HG03460 (cell line): ENCODE data around the gene AP1B1.

Experiments
- ATAC-seq: cut with Tn5 transposase; IDR thresholded peaks from one replicate; pipeline ENCODE4 v1.9.1; 2021; ENCODE audit not compliant: unreplicated experiment

AP1B1 gene

DNA sequence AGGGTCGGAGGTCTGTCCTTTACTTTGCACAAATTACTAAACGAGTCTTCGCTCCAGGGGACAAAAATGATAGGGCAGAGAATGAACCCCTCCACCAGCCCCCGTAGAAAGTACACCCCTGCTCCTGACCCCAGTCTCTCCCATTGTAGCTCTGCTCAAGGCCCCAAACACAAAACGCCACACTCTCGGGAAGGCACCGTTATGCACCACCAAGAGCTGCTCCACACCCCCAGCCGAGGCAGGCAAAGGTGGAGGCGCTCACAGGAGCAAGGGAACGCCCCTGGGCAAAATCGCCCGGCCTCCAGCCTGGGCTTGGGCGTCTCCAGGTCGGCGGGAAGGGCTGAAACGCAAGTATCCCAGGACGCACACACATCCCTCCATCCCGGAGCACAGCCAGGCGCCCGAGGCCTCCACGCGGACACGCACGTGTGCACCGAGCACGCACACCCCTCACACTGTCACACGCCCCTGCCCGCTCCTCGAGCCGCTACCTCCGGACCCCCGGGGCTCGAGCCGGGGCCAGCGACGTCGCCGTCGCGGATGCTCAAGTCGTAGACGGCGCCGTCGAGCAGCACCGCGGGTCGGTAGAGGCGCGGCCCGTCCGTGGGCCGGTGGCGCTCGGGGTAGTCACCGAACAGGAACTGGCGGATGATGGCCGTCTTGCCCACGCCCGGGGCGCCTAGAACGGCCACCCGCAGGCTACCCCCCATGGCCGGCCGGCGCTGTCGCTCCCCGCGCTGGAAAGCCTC is 73.7 kb downstream of the AP1B1 start:
- no peak for ATAC-seq

DNA sequence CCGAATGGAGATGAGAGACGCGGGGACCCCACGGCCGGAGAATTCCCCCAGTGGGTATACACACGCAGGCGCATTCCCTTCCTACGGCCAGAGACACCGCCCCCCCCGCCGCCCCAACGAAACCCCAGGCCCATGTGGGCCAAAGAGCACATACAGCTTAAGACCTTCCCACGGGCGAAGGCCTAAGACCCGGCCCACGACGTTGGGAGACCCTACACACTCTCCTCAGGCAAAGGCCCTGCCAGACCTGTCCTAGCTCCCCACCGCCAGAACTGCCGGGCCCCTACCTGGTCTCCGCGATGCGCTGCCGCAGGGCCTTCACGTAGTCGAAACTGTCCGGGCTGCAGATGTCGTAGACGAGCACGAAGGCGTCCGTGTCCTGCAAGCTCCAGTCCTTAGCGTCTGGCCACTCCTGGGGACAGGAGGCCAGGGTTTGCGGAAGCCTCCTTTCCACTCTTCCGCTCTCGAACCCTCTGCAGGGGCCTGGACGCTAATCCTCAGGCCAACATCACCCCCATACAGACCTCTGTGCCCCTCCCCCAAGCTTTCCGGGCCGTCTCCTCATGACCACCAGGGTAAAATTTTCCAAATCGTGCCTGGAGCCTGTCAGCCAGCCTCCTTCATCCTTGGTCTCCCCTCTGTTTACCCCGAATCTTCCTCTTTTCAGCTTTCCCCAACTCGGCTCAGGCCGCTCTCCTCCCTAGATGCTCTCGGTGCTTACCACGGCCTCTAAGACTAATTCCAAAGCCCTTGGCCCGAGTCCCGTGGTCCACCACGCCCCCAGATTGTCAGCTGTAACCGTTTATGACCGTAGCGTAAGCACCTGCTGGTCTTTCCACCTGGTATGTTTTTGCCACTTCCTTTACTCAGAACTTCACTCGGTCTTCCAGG is 74.5 kb downstream of the AP1B1 start:
- ATAC-seq = no peak

DNA sequence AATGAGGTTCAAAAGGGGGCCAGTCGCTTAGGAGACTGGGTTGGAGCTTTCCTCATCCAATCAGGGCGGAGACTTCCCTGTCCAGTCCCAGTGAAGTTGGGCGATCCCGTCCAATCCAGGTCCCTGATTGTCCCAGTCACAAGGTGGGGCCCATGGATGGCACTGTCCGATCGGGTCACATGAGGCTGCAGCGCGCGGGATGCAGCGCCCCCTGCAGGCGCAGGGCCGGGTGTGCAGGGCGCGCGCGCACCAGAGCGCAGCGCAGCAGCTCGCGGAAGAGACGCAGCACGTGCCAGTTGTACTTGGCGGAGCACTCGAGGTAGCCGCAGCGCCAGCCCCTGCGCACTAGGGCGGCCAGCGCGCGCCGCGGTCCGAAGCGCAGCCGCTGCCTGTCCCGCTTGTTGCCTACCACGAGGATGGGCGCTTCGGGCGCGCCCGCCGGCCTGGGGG is 75.2 kb downstream of the AP1B1 start:
- no peak for ATAC-seq

DNA sequence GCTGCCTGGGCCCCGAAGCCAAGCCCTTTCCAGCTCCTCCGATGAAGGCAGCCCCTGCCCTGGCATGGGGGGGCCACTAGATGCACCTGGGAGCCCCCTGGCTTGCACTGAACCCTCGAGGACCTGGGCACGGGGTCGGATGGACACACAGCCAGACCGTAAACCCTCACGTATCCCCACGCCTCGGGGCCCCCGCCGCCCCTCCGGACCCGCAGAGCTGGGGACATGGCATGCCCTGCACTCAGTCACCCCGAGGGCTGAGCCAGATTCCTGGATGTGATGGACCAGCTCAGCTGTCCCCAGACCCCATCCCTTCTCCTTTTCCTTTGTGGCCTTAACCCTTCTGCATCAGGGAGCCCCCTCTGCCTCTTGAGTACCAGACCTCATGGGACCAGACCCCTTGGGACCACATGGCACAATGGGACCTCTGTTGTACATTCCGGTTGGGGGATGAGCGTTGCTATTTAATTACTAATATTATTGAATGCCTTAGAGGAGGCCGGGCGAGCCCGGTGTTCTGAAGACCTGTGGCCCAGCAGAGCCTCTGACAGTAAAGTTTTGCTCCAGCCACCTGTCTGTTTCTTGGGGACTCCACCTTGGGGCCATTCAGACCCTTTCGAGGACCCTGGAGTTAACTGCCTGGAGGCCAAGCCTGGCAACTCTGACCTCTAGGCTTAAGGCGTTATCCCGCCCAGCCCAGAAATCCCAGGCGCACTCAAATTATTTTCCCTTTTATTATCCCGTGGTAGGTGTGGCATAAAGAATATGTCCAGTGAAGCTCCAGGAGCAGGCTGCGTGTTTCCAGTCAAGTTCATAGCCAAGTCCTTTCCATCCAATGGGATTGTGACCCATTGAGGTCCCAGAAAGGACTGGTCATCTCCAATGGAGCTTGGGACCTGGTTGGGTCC is 75.9 kb downstream of the AP1B1 start:
- ATAC-seq = no peak

DNA sequence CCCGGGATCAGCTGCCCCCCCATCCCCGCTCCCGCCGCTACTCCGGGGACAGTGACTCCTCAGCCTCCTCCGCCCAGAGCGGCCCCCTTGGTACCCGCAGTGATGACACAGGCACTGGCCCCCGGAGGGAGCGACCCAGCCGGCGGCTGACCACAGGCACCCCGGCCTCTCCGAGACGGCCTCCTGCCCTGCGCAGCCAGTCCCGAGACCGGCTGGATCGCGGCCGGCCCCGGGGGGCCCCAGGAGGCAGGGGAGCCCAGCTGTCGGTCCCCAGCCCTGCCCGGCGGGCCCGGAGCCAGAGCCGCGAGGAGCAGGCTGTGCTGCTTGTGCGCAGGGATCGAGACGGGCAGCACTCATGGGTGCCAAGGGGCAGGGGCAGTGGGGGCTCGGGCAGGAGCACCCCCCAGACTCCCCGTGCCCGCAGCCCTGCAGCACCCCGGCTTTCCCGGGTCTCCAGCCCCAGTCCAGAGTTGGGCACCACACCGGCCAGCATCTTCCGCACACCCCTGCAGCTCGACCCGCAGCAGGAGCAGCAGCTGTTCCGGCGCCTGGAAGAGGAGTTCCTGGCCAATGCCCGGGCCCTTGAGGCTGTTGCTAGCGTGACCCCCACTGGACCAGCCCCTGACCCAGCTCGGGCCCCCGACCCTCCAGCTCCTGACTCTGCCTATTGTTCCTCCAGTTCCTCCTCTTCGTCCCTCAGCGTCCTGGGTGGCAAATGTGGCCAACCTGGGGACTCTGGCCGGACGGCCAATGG is 76.7 kb downstream of the AP1B1 start:
- no peak for ATAC-seq

DNA sequence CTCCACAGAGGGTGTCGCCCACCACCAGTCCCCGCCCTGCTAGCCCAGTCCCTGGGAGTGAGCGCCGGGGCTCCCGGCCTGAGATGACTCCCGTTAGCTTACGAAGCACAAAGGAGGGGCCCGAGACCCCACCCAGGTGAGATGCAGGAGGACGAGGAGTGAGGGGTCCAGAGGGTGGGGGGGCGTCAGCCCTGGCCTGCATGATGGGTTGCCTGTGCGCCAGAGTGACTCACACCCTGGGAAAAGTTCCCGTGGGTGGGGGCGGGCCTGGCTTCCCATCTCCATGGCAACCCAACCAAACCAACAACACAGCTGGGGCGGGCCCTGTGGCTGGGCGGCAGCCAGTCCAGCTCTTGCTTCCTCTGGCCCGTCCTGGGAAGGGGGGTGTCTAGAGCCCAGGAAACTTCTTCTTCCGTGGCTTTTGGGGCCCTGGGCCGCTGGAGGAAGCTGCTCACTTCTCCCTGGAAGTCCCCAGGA is 77.5 kb downstream of the AP1B1 start:
- no peak for ATAC-seq

DNA sequence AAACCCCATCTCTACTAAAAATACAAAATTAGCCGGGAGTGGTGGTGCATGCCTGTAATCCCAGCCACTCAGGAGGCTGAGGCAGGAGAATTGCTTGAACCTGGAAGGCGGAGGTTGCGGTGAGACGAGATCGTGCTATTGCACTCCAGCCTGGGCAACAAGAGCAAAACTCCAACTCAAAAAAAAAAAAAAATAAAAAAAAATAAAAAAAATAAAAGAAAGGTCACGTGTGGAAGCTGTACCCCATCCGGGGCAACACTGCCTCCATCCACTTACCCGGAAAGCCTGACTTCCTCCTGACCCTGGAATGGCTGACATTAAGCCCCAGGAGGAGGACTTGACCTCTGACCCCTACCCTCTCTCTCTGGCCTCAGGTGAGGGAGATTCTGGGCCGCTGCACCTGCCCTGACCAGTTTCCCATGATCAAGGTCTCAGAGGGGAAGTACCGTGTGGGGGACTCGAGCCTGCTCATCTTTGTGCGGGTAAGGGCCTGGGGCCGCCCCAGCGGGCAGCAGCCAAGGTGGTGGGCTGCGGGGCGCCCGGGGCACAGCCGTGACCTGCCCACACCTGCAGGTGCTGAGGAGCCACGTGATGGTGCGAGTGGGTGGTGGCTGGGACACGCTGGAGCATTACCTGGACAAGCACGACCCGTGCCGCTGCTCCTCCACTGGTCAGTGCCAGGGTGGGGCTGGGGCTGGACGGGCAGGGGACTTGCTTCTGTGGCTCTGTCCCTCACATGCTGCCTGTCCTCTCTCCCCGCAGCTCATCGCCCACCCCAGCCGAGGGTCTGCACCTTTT is 78.1 kb downstream of the AP1B1 start:
- no peak for ATAC-seq

DNA sequence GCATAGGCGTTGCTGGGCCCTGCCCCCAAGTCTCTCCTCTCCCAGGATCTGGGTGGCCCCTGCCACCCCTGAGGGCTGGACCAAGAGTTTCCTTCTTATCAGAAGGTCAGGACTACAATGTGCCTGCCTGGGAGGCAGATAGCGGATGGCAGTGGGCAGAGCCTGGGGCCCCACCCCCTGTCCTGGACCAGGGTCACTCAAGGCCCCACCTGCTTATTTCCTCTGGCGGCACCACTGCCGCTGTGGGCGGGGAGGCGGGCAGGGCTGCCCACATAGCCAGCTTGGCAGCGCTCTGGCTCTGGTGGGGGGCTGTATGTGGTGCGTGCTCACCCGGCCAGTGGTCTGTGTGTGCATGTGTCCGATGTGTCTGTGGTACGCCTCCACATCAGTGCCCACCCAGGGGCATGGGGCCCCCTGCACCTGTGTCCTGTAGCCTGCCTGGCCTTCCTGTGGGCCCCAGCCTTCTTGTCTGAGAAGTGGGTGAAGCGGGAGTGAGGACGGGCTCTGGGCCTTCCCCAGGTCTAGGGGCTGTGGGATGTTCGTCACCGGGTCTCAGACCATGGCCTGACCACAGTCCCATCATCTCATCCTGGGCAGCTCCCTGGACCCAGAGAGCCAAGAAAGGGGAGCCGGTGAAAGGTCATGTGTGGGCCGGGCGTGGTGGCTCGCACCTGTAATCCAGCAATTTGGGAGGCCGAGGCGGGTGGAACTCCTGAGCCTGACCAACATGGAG is 78.9 kb downstream of the AP1B1 start:
- no peak for ATAC-seq

DNA sequence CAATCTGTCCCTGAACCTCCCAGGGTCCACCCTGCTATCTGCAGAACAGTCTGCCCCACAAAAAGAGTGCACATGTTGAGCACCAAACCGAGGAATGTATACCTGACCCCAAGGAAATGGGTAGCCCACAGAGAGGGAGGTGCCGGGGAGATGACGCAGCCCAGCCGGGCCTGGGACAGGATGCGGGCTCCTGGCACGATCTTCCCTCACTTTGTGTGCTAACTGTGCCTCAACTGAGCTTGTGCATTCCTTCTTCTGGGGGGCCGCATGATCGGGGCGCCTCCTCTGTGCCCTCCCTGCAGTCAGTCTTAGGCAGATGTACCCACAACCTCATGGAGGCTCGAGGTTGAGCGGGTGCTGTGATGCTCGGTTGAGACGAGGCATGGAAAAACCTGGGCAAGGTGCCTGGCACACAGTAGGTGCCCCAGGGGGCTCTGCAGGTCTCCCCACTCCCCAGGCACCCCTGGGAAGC is 79.5 kb downstream of the AP1B1 start:
- no peak for ATAC-seq

DNA sequence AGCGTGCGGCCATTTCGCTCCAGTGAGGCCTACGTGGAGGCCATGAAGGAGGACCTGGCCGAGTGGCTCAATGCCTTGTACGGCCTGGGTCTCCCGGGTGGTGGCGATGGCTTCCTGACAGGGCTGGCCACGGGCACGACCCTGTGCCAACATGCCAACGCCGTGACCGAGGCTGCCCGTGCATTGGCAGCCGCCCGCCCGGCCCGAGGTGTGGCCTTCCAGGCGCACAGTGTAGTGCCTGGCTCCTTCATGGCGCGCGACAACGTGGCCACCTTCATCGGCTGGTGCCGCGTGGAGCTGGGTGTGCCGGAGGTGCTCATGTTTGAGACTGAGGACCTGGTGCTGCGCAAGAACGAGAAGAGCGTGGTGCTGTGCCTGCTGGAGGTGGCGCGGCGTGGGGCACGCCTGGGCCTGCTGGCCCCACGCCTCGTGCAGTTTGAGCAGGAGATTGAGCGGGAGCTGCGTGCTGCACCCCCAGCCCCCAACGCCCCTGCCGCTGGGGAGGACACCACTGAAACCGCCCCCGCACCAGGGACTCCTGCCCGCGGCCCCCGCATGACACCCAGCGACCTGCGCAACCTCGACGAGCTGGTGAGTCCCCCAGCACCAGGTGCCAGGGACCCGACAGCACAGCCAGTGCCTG is 80.1 kb downstream of the AP1B1 start:
- ATAC-seq = no peak

DNA sequence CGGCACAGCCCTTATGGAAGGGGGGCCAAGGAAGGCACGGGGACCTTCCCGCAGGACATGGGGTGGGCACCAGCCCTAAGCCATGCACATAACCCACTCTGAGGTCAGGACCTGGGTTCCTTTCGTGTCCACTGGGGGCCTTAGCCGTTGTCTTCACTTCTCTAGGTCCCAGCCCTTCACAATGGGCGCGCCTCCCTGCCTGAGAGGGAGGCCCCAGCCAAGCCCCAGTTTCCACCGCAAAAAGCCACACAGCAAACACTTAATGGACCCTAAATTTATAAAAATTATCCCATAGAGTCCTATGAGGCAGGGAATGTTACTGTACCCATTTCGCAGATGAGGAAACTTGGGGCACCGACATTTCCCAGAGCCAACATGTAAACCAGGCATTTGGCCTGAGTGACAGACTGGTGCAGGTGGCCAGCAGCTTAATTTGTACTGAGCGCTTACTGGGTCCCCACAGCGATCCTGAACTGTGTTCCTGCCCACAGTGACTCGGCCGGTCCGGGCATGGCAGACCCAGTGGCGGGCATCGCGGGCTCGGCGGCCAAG is 80.7 kb downstream of the AP1B1 start:
- no peak for ATAC-seq

DNA sequence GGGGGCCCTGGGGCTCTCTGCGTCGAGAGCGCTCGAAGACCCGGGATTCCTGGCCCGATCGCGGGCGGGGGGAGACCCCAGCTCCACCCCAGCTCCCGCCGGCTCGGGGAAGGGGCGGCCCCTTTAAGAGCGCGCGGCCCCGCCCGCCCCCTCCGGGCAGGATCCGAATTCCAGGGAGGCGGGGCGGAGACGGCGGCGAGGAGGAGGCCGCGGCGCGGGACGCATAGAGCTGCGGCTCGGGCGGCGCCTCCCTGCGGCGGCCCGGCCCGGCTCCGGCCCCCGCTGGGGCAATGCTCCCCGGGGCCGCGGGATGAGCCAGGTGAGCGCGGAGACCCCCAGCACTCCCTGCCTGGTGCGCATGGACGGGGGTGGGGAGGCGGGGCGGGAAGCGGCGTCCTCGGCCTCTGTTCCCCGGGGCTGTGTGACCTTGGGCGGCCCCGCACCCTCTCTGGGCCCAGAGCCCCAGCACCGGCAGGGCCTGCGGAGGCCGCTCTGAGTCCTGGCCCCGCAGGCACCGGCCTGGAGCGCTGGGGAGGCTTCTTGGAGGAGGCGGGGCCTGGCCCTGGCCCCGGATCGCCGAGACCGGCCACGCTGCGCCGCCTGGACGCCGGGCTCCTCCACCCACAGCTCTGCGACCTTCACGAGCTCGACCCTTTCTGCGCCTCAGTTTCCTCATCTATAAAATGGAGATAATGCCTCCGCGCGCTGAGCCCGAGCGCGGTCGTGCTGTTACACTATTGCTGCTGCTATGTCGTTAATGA is 81.4 kb downstream of the AP1B1 start:
- no peak for ATAC-seq

DNA sequence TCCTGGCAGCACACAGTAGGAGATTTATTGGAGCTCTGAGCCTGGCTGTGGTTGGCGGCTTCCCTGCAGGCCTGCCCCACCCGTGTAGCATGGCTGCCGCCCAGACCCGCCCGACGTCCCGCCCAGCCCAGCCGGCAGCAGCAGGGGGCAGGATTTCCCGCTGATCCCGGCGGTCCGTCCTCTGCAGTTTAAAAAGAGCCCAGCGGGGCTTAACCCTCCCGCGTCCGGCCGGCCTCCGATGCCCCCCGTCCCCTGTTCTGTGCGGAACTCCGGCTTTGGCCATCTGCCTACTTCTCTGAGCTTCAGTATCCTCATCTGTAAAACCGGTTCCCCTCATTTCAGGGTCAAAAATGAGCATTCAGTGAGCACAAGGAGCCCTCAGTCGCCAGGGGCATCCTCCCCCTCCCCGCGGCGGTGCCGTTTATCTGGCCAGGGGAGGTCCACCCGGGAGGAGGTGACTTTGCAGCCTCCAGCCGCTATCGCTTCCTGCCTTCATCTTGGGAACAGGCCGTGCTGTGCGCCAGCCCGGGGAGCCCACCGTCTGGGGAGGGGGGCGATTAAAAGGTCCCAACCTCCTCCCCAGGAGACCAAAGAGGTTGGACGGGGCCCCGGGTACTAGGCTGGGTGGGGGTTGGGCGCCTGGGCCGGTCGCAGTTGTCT is 82.1 kb downstream of the AP1B1 start, which contains the start of gene GAS2L1:
GAS2L1 (plus strand) TSS at position 476 of the 660 bp plus-strand sequence. CDS start 1,456 bp downstream, outside the sequence.
- ATAC-seq = no peak

DNA sequence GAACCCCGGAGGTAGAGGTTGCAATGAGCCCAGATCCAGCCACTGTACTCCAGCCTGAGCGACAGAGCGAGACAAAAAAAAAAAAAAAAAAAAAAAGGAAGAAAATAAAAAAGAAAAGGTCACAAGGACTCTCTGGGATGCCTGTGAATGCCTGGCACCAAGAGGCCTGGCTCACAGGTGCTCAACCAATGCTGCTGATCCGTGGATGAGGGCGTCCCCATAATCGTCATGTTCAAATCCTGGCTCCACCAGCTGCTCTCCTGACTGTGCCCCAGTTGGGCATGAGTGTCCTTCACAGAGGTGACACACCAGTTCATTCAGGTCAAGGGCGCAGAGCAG is 82.6 kb downstream of the AP1B1 start:
- ATAC-seq = no peak

DNA sequence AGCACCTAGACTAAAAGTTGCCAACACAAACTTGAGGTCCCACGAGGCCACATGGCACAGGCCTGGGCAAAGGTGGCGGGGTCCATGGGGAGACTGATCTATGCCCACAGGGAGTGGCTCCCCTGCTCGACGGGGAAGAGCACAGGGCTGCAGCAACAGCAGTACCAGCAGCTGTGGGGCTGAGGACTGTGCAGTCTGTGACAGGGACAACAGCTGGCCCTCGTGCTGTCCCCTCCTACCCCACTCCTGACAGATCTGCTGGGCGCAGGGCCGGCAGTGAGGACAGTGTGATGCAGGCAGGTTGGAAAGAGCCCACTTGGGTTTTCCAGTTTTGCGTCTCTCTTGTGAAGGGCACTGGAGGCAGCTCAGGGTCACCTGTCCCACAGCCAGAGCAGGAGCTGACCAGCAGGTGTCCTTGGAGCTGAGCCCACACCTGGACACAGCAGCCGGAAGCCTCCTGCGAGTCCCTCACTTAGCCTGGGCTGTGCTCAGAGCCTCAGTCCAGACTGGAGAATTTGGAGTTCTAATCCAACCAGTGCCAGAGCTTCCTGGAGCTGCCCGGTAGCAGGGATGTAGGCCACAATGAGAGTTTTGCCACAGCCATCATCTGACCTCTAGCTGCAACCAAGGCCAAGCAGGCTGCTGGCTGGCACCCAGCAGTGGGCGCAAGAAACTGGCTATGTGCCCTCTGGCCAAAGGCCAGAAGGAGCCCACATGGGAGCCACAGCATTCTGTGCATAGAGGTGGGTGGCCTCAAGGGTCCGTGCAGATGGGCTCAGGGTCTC is 85.5 kb downstream of the AP1B1 start:
- no peak for ATAC-seq

DNA sequence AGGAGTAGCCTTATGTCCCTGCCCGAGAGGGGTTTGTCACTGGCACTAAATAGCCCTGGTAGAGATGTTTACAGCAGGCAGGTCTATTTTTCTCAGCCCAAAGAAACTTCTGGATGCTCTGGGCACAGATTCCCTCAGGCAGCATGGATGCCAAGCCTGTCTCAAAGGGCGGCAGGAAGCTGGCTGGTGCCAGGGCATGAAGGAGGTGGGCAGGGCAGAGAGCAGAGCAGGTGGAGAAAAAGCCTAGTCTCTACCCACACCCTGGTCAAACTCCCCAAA is 86.0 kb downstream of the AP1B1 start:
- ATAC-seq = no peak
